Measurements from ENCODE around the gene LEMD2.

DNA sequence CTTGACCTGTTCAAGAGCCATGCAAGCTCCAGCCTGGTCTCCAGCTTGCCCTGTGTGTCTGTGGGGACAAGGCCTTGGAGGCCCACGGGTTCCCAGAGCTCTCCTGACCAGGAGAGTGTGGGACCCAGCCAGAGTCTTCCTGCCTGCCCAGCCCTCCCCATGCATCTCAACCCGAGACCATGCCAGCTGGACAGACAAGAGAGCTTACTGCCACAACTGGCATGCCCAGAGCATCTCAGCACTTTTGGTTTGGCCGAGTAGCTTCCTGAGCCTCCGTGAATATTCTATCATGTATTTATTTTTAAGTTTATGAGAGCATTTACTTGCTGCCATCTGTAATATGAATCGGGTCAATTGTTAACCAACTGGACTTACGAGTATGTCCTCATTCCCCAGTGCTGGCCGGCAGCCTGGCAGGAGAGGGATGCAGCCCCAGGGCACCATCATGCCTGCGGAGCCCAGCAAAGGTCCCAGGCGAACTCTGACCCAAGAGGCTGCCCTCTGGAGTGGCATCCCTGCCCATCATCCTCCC, 57.1 kb downstream of the LEMD2 start:
- TF ChIP-seq ZBTB7A (tag by site-specific recombination; IDR thresholded peaks at IDR 0.05; ENCODE audit: low read depth) = no peak
- no peak for TF ChIP-seq CTCF (tag by site-specific recombination; IDR thresholded peaks at IDR 0.05)
- no peak for TF ChIP-seq OVOL3 (tag by site-specific recombination; IDR thresholded peaks at IDR 0.05)
- TF ChIP-seq, protein P1, sequence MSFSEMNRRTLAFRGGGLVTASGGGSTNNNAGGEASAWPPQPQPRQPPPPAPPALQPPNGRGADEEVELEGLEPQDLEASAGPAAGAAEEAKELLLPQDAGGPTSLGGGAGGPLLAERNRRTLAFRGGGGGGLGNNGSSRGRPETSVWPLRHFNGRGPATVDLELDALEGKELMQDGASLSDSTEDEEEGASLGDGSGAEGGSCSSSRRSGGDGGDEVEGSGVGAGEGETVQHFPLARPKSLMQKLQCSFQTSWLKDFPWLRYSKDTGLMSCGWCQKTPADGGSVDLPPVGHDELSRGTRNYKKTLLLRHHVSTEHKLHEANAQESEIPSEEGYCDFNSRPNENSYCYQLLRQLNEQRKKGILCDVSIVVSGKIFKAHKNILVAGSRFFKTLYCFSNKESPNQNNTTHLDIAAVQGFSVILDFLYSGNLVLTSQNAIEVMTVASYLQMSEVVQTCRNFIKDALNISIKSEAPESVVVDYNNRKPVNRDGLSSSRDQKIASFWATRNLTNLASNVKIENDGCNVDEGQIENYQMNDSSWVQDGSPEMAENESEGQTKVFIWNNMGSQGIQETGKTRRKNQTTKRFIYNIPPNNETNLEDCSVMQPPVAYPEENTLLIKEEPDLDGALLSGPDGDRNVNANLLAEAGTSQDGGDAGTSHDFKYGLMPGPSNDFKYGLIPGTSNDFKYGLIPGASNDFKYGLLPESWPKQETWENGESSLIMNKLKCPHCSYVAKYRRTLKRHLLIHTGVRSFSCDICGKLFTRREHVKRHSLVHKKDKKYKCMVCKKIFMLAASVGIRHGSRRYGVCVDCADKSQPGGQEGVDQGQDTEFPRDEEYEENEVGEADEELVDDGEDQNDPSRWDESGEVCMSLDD (tag by site-specific recombination; IDR thresholded peaks at IDR 0.05) = no peak
- no peak for TF ChIP-seq ZNF560 (tag by site-specific recombination; IDR thresholded peaks at IDR 0.05; ENCODE audit: borderline replicate concordance)
- TF ChIP-seq, protein P2, sequence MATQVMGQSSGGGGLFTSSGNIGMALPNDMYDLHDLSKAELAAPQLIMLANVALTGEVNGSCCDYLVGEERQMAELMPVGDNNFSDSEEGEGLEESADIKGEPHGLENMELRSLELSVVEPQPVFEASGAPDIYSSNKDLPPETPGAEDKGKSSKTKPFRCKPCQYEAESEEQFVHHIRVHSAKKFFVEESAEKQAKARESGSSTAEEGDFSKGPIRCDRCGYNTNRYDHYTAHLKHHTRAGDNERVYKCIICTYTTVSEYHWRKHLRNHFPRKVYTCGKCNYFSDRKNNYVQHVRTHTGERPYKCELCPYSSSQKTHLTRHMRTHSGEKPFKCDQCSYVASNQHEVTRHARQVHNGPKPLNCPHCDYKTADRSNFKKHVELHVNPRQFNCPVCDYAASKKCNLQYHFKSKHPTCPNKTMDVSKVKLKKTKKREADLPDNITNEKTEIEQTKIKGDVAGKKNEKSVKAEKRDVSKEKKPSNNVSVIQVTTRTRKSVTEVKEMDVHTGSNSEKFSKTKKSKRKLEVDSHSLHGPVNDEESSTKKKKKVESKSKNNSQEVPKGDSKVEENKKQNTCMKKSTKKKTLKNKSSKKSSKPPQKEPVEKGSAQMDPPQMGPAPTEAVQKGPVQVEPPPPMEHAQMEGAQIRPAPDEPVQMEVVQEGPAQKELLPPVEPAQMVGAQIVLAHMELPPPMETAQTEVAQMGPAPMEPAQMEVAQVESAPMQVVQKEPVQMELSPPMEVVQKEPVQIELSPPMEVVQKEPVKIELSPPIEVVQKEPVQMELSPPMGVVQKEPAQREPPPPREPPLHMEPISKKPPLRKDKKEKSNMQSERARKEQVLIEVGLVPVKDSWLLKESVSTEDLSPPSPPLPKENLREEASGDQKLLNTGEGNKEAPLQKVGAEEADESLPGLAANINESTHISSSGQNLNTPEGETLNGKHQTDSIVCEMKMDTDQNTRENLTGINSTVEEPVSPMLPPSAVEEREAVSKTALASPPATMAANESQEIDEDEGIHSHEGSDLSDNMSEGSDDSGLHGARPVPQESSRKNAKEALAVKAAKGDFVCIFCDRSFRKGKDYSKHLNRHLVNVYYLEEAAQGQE (tag by site-specific recombination; IDR thresholded peaks at IDR 0.05) = no peak
- TF ChIP-seq ZNF670 (tag by site-specific recombination; IDR thresholded peaks at IDR 0.05; ENCODE audit: low read depth) = no peak
- TF ChIP-seq ZNF202 (tag by site-specific recombination; IDR thresholded peaks at IDR 0.05; ENCODE audit: borderline replicate concordance) = no peak
- TF ChIP-seq, protein P3, sequence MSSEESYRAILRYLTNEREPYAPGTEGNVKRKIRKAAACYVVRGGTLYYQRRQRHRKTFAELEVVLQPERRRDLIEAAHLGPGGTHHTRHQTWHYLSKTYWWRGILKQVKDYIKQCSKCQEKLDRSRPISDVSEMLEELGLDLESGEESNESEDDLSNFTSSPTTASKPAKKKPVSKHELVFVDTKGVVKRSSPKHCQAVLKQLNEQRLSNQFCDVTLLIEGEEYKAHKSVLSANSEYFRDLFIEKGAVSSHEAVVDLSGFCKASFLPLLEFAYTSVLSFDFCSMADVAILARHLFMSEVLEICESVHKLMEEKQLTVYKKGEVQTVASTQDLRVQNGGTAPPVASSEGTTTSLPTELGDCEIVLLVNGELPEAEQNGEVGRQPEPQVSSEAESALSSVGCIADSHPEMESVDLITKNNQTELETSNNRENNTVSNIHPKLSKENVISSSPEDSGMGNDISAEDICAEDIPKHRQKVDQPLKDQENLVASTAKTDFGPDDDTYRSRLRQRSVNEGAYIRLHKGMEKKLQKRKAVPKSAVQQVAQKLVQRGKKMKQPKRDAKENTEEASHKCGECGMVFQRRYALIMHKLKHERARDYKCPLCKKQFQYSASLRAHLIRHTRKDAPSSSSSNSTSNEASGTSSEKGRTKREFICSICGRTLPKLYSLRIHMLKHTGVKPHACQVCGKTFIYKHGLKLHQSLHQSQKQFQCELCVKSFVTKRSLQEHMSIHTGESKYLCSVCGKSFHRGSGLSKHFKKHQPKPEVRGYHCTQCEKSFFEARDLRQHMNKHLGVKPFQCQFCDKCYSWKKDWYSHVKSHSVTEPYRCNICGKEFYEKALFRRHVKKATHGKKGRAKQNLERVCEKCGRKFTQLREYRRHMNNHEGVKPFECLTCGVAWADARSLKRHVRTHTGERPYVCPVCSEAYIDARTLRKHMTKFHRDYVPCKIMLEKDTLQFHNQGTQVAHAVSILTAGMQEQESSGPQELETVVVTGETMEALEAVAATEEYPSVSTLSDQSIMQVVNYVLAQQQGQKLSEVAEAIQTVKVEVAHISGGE (tag by site-specific recombination; conservative IDR thresholded peaks at IDR 0.05; ENCODE audit: low read depth) = no peak

Measured in HEK293 (cell line).